ENCODE results near the gene APRT. TPM values are rescaled to one million over a fixed set of nuclear protein-coding genes. Genes with fewer than 3 reads are reported as not detected.

Gene APRT
- total and polyA plus RNA-seq, 9 of the 15 experiments (the other 6 are each of a cell fraction or from before 2014, with no cell fraction given): 41.7 to 409 (median 146) TPM

DNA sequence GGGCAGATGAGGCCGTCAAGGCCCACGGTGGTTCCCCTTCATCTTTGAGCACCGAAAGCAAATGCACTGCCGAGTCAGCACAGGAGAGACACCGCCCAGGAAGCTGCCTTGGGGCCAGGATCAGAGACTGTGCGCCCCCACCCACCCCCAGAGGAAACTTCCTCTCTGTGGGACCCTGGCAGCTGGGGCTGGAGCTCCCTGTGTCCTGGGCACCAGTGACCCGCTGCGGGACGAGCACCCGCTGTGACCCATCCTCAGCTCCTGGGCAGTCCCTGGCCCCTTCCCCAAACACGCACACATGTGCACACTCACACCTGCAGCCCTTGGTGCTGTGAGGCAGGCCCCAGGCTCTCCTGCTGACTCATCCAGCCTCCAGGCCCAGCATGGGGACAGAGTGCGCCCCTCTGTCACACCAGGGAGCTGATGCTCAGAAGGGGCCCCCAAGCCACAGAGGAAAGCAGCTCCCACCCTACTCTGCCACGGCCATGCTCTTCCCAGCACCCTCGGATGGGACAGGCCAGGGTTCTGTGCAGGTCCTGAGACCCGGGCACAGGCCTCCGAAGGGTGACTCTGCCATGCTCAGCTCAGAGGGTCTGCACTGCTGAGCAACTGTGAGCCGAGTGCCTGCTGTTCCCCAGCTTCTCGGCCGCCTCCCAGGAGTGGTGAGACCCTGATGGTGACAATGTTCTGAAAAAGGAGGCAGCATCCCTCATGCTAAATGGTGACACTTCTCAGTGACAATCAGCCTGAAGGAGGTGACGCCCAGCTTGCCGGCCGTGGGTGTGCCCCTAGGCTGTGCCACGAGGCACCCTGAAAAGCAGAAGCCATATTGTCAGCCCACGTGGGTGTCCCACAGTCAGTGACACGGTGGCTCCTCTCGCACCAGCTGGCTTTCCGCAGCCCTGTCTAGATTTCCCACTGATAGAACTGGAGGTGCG lies 30.3 kb downstream of the APRT start (continued):
- TF ChIP-seq, protein P1, sequence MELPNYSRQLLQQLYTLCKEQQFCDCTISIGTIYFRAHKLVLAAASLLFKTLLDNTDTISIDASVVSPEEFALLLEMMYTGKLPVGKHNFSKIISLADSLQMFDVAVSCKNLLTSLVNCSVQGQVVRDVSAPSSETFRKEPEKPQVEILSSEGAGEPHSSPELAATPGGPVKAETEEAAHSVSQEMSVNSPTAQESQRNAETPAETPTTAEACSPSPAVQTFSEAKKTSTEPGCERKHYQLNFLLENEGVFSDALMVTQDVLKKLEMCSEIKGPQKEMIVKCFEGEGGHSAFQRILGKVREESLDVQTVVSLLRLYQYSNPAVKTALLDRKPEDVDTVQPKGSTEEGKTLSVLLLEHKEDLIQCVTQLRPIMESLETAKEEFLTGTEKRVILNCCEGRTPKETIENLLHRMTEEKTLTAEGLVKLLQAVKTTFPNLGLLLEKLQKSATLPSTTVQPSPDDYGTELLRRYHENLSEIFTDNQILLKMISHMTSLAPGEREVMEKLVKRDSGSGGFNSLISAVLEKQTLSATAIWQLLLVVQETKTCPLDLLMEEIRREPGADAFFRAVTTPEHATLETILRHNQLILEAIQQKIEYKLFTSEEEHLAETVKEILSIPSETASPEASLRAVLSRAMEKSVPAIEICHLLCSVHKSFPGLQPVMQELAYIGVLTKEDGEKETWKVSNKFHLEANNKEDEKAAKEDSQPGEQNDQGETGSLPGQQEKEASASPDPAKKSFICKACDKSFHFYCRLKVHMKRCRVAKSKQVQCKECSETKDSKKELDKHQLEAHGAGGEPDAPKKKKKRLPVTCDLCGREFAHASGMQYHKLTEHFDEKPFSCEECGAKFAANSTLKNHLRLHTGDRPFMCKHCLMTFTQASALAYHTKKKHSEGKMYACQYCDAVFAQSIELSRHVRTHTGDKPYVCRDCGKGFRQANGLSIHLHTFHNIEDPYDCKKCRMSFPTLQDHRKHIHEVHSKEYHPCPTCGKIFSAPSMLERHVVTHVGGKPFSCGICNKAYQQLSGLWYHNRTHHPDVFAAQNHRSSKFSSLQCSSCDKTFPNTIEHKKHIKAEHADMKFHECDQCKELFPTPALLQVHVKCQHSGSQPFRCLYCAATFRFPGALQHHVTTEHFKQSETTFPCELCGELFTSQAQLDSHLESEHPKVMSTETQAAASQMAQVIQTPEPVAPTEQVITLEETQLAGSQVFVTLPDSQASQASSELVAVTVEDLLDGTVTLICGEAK (IDR thresholded peaks at IDR 0.05): peak; percentile 50; the same call in 1 of the 2 replicates
- TF ChIP-seq, protein P1 (CRISPR knock-in tag; IDR thresholded peaks at IDR 0.05): no peak
- TF ChIP-seq SAFB (IDR thresholded peaks at IDR 0.05; ENCODE audit: borderline replicate concordance, low read depth, low read length) (peak; percentile 67; the same call in 1 of the 2 replicates), ZNF146 (CRISPR knock-in tag; IDR thresholded peaks at IDR 0.05; ENCODE audit: unreplicated experiment) (no peak), PHF8 (IDR thresholded peaks at IDR 0.05; ENCODE audit: borderline replicate concordance, low read length) (peak; percentile 24; the same call in 1 of the 2 replicates), ZNF592 (IDR thresholded peaks at IDR 0.05) (peak; percentile 89), SRSF1 (IDR thresholded peaks at IDR 0.05; ENCODE audit: low read depth, low read length) (no peak), HNRNPL (IDR thresholded peaks at IDR 0.05; ENCODE audit: low read depth, low read length) (no peak)
- TF ChIP-seq, protein P2, sequence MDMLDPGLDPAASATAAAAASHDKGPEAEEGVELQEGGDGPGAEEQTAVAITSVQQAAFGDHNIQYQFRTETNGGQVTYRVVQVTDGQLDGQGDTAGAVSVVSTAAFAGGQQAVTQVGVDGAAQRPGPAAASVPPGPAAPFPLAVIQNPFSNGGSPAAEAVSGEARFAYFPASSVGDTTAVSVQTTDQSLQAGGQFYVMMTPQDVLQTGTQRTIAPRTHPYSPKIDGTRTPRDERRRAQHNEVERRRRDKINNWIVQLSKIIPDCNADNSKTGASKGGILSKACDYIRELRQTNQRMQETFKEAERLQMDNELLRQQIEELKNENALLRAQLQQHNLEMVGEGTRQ (CRISPR knock-in tag; IDR thresholded peaks at IDR 0.05): peak; percentile 33; the same call in 1 of the 2 replicates
